Activated CD4-positive, alpha-beta T cell treated with anti-CD3 and anti-CD28 coated beads, Interleukin-2, amount 50 U/mL, for 48 hours (primary cell): ENCODE data around the gene CCNJL.

Source experiments
- DNase-seq, 2 experiments: peaks; one replicate each; pipeline ENCODE4 v3.0.0-alpha.2; 2020

The CCNJL gene

GRCh38 chr5:160330212-160330611, 17.8 kb upstream of the CCNJL start:
- no peak for DNase-seq

- no peak for DNase-seq
Observed at GRCh38 chr5:160327818-160328217, 15.5 kb upstream of the CCNJL start.

GRCh38 chr5:160326981-160327380, 14.6 kb upstream of the CCNJL start:
- DNase-seq, result no peak

- no peak for DNase-seq
Observed at GRCh38 chr5:160325716-160326115, 13.4 kb upstream of the CCNJL start.

DNA sequence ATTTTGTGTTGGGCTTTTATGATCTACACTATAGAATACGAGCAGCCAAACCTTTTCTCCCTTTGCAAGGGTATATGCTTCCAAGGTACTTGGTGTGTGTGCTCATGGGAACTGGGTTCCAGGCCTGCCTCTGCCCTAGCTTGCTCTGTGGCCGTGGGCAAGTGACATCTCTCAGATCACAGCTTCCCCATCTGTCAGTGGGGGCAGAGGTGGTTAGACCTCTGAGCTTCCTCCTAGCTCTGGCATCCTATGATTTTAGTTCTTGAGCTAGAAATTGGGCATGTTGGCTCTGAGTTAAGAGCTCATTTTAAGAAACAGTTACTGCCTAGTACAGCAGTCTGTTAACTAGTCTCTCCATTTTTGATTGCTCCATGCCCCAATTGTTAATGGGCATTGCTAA, 12.5 kb upstream of the CCNJL start:
- no peak for DNase-seq

- no peak for DNase-seq
Observed at GRCh38 chr5:160318409-160318808, 6.0 kb upstream of the CCNJL start.

DNA sequence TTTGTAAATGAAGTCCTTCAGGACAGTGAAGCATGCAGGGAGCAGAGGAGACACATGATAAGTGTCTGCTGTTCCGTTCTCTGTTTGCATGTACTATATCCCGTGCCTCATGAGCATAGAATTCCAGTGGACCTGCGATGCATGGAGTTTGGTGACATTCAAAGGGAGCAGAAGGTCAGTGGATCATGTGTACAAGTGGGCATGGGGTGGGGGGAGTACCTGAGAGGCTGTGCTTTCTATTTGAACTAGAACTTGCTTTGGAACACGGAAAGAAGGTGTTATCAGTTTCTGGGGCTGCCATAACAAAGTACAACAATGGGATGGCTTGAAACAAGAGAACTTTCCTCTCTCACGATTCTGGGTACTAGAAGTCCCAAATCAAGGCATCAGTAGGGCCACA, 5.1 kb upstream of the CCNJL start:
- DNase-seq, result no peak

DNA sequence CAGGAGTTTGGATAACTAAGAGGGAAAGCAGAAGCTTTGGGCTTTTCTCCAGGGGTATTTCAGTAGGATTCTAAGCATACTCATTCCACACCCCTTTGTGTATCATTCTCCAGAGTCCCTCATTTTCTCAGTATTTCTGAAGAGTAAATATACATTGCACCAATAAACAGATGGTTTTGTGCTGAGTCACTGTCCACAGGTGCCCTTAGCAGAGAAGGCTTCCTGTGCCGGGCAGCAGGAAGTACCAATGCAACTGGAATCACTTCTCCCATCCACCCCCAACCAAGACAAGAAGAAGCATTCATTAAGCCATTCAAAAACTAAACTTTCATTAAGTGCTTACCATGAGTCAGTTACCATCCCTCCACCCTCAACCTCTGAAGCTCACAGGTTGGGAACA, 3.6 kb upstream of the CCNJL start:
- DNase-seq, result no peak

GRCh38 chr5:160312960-160313727, 780 bp upstream of the CCNJL start:
- DNase-seq, result no peak

- no peak for DNase-seq
Observed at GRCh38 chr5:160311491-160312133, 752 bp downstream of the CCNJL start.

GRCh38 chr5:160310552-160311295, 1.6 kb downstream of the CCNJL start:
- no peak for DNase-seq

DNA sequence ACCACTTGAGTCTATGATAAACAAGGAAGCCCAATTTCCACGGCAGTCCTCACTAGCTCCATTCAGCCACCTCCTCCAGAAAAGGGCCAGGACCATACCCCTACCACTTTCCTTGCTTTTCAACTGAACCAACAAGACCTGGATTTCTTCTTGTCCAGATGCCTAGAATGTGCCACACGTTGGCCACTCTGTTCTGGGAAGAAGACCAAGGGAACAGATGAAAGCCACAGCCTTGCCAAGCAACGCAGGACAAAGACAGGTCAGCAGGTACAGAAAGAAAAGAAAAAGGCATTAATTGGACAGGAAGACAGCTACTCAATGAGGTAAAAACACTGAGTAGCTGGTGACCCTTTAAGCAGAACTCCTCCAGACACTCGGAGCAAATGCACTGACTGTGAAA, 2.2 kb downstream of the CCNJL start:
- DNase-seq, result no peak

- no peak for DNase-seq
Observed at GRCh38 chr5:160306696-160307095, 5.7 kb downstream of the CCNJL start.

DNA sequence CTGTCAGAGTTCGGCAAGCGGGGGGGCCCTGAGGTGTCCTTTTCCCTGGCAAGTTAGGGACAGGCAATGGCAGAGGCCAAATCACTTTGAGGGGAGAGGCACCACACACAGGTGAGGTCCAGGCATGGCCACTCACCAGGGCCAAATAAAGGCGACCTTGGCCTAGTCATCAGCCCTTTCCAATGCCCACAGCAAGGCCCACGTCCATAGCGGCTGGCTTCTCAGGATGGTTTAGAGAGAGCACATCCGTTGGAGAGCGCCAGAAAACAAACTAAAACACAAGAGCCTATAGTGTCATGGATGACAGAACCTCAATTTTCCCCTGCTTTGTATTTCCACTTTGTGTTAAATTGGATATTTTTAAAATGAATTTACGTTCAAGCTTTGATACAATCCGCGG, 7.0 kb downstream of the CCNJL start:
- no peak for DNase-seq

- no peak for DNase-seq
Observed at GRCh38 chr5:160303690-160304089, 8.7 kb downstream of the CCNJL start.

GRCh38 chr5:160298189-160298588, 14.2 kb downstream of the CCNJL start:
- DNase-seq, result no peak

- no peak for DNase-seq
Observed at GRCh38 chr5:160297776-160298175, 14.6 kb downstream of the CCNJL start.

GRCh38 chr5:160297004-160297403, 15.4 kb downstream of the CCNJL start:
- DNase-seq, result no peak

DNA sequence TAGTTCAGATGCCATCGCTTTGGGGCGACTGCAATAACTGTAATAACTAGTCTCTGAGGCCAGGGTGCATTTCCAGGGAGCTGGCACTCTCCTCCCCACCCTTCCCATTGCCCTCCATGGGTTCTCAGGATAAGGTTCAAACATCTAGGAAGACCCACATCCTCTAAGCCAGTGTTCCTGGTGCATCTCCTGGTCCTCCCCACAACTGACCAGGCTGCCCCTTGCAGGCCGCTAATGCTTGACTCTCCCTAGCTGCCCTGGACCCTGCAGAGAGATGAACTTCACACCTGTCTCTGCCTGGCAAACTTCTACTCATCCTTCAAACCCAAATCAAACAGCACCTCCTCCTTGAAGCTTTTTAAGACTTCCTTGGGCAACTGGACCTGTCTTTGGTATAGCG, 15.9 kb downstream of the CCNJL start:
- no peak for DNase-seq

- no peak for DNase-seq
Observed at GRCh38 chr5:160293901-160294561, 18.3 kb downstream of the CCNJL start.

- no peak for DNase-seq
Observed at GRCh38 chr5:160293386-160293785, 19.0 kb downstream of the CCNJL start.

GRCh38 chr5:160291467-160291866, 20.9 kb downstream of the CCNJL start:
- no peak for DNase-seq

GRCh38 chr5:160290751-160291150, 21.6 kb downstream of the CCNJL start:
- no peak for DNase-seq

GRCh38 chr5:160289721-160290120, 22.6 kb downstream of the CCNJL start:
- DNase-seq, result no peak
